Measurements from ENCODE around the gene ME1.

DNA sequence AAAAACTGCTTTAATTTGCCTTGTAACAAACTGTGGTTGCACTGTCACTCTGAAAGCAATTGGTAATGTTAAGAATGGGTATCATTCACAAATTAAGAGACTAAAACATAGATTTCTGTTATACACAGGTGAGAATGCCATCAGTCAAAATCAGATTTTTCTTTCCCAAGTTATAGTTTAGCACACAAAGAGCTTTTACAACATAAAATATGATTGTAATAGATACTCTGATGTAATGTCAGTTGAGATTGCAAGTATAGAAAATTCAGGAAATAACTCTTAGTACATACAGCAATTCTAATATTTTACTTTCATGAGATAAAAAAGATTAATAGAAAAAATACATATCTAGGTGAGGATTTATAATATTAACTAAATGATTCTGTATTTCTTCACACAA is 2.3 kb upstream of the ME1 start:
- TF ChIP-seq MBD2 (IDR thresholded peaks at IDR 0.05; ENCODE audit: borderline replicate concordance, low read depth) (no peak), BDP1 (IDR thresholded peaks at IDR 0.05; ENCODE audit: insufficient read depth, insufficient read length) (no peak)

Data from K562 (cell line).